Stomach (tissue), 19 donors: ENCODE results near the gene FAM3B. TPM values are rescaled to one million over a fixed set of nuclear protein-coding genes. Genes with fewer than 3 reads are reported as not detected.

Source experiments
- DNase-seq, 2 donors: peaks; one replicate each; pipeline versions ENCODE4 v3.0.0 to v3.0.0-alpha.2; 2013 to 2019
- H3K27ac ChIP-seq, 5 donors: fragments of 200-600 bp in 4 of 5; sonication (generic) in 4 of 5; one replicate each; pipeline ENCODE4 v1.5.1; 2013 to 2019; ENCODE audit warnings: mild to moderate bottlenecking in 1 of 5, moderate library complexity in 1 of 5
- H3K27me3 ChIP-seq, 3 donors: fragments of 200-600 bp; sonication (generic); one replicate each; pipeline ENCODE4 v1.5.1; 2017 to 2019; ENCODE audit warnings: mixed run types in 1 of 3
- H3K36me3 ChIP-seq, 4 donors: fragments of 200-600 bp; sonication (generic); 1 replicate in 3 of 4; 2 replicates in 1 of 4; pipeline ENCODE4 v1.5.1; 2016 to 2019
- H3K4me1 ChIP-seq, 4 donors: fragments of 200-600 bp; sonication (generic); one replicate each; pipeline ENCODE4 v1.5.1; 2016 to 2019
- H3K4me3 ChIP-seq, 4 donors: fragments of 200-600 bp; sonication (generic) in 3 of 4; one replicate each; pipeline ENCODE4 v1.5.1; 2016 to 2019; ENCODE audit warnings: mild to moderate bottlenecking in 1 of 4
- H3K9me3 ChIP-seq, 4 donors: fragments of 200-600 bp; sonication (generic); one replicate each; pipeline ENCODE4 v1.5.1; 2016 to 2019
- EP300 ChIP-seq: sonication (generic); formaldehyde crosslinking; IDR thresholded peaks from one replicate; pipeline ENCODE4 v1.6.1; 2017; ENCODE audit warnings: antibody characterized with exemption
- POLR2A ChIP-seq, 4 donors: fragments of 450-650 bp; IDR thresholded peaks; one replicate each; pipeline ENCODE4 v1.6.1; 2016; ENCODE audit warnings: antibody characterized with exemption in 4 of 4, control low read depth in 2 of 4, mild to moderate bottlenecking in 1 of 4, moderate library complexity in 1 of 4
- POLR2AphosphoS5 ChIP-seq, 3 donors: sonication (generic); formaldehyde crosslinking; IDR thresholded peaks; one replicate each; pipeline ENCODE4 v1.6.1; 2016; ENCODE audit warnings: antibody characterized with exemption in 3 of 3
- WGBS, 5 donors: extraction: QIAGEN DNeasy Blood & Tissue Kit in 3 of 5; methylation state at CpG; one replicate each; pipeline versions ENCODE4 v1.1.5 to v1.1.7; 2013 to 2018; 5-methylcytosine and 5-hydroxymethylcytosine counted together
- intact Hi-C: fragments of 100-400 bp; cut with DNase I; formaldehyde crosslinking; loops from one replicate; pipeline ENCODE4 v1.15.1; 2023; ENCODE audit warnings: low total_unique reads
- long read RNA-seq, 10 donors: transcript quantifications; one replicate each; lab custom pipeline, GENCODE V29; 2026
- polyA plus RNA-seq, 3 donors: library from polyadenylated mRNA; stranded (reverse); fragments of 200-250 nt; gene quantifications; one replicate each; pipeline ENCODE4 v1.2.3, GENCODE V29; 2013
- total RNA-seq, 5 donors: library from RNA; depleted of rRNA; stranded (reverse); fragments of >200 nt; gene quantifications; one replicate each; pipeline versions ENCODE4 v1.1.0 to v1.2.3, GENCODE V29; 2014 to 2016
- TF ChIP-seq, protein P1 (sequence below), 7 experiments: fragments of 450-650 bp in 4 of 7; fragments of 200-600 bp in 3 of 7; sonication (generic) in 3 of 7; IDR thresholded peaks; one replicate each; pipeline ENCODE4 v1.5.1; 2016 to 2019; ENCODE audit warnings: antibody characterized with exemption in 7 of 7, control low read depth in 2 of 7, mild to moderate bottlenecking in 1 of 7
- donor health status: healthy with polysubstance abuse.
- donor health status: Bipolar disorder and iron deficiency.
- donor health status: healthy.

Gene FAM3B
- total RNA-seq = 10 to 100 TPM in 4 of 5 donors, not detected in 1; 12.3 to 95.3 (median 54.8) TPM
- 100 to 1,000 TPM in 1 of 3 donors, 10 to 100 TPM in 2; 40.6 to 103 (median 98.7) TPM for polyA plus RNA-seq
- long read RNA-seq, donor 1, transcript FAM3B-201 (8 exons, 1,088 nt) = major isoform, 7 of 19 reads
- long read RNA-seq, donor 1, partial matches to known transcripts = 11 of 19 reads
- long read RNA-seq, donor 1, other reads (novel, unspliced or antisense) = 0 of 19 reads
- long read RNA-seq, donor 2, transcript FAM3B-201 (8 exons, 1,088 nt) = major isoform, 6 of 6 reads
- long read RNA-seq, donor 2, partial matches to known transcripts = 0 of 6 reads
- long read RNA-seq, donor 2, other reads (novel, unspliced or antisense) = 0 of 6 reads
- long read RNA-seq, donor 3, transcript FAM3B-201 (8 exons, 1,088 nt) = major isoform, 17 of 26 reads
- long read RNA-seq, donor 3, partial matches to known transcripts = 7 of 26 reads
- long read RNA-seq, donor 3, other reads (novel, unspliced or antisense) = 0 of 26 reads
- long read RNA-seq, donor 4, partial matches to known transcripts = 0 of 3 reads
- long read RNA-seq, donor 4, other reads (novel, unspliced or antisense) = 0 of 3 reads
- long read RNA-seq, donor 5, transcript FAM3B-201 (8 exons, 1,088 nt) = major isoform, 10 of 12 reads
- long read RNA-seq, donor 5, partial matches to known transcripts = 0 of 12 reads
- long read RNA-seq, donor 5, other reads (novel, unspliced or antisense) = 0 of 12 reads
- long read RNA-seq, donor 6, transcript FAM3B-201 (8 exons, 1,088 nt) = major isoform, 62 of 93 reads
- long read RNA-seq, donor 6, transcript FAM3B-203 (7 exons, 864 nt) = minor isoform, 5 of 93 reads
- long read RNA-seq, donor 6, partial matches to known transcripts = 24 of 93 reads
- long read RNA-seq, donor 6, other reads (novel, unspliced or antisense) = 0 of 93 reads
- long read RNA-seq, donor 7, transcript FAM3B-201 (8 exons, 1,088 nt) = major isoform, 23 of 30 reads
- long read RNA-seq, donor 7, partial matches to known transcripts = 6 of 30 reads
- long read RNA-seq, donor 7, other reads (novel, unspliced or antisense) = 0 of 30 reads
- long read RNA-seq, donor 8, transcript FAM3B-201 (8 exons, 1,088 nt) = major isoform, 16 of 35 reads
- long read RNA-seq, donor 8, partial matches to known transcripts = 16 of 35 reads
- long read RNA-seq, donor 8, other reads (novel, unspliced or antisense) = 0 of 35 reads
- long read RNA-seq, donor 9, transcript FAM3B-201 (8 exons, 1,088 nt) = major isoform, 14 of 68 reads
- long read RNA-seq, donor 9, partial matches to known transcripts = 51 of 68 reads
- long read RNA-seq, donor 9, other reads (novel, unspliced or antisense) = 0 of 68 reads
- long read RNA-seq, donor 10, partial matches to known transcripts = 0 of 1 reads
- long read RNA-seq, donor 10, other reads (novel, unspliced or antisense) = 0 of 1 reads

- intact Hi-C loops = no loop called here
- no peaks in the 10 kb centered on the region for H3K36me3 ChIP-seq
- peaks cover 0 to 25% (median 15%) of the 10 kb centered on the region in 3 donors for H3K27me3 ChIP-seq
- peak within 1 kb of the TSS; percentile 43 to 59 (median 51) for H3K4me3 ChIP-seq
- TF ChIP-seq POLR2A (IDR thresholded peaks at IDR 0.05) (peak in 1 of 4 donors; percentile 36), POLR2AphosphoS5 (IDR thresholded peaks at IDR 0.05) (peak in 1 of 3 donors; percentile 77), EP300 (no peak)
- H3K4me1 ChIP-seq = peaks cover 23 to 27% (median 23%) of the 10 kb centered on the region in 4 donors
- 4 to 8% (median 6%) methylated on average over 23 to 55 of the region's 55 CpGs for WGBS, 5 donors
- H3K9me3 ChIP-seq = no peaks in the 10 kb centered on the region
- peak; percentile 84 to 88 for DNase-seq
- H3K27ac ChIP-seq = peak within 1 kb of the TSS; percentile 75 to 88 (median 86)
Measured at GRCh38 chr21:41316200-41317062, at the start of gene FAM3B. Gene FAM3B, plus strand, starts transcription at chr21:41316801. Its CDS starts 79 bp downstream, at chr21:41316880.

DNA sequence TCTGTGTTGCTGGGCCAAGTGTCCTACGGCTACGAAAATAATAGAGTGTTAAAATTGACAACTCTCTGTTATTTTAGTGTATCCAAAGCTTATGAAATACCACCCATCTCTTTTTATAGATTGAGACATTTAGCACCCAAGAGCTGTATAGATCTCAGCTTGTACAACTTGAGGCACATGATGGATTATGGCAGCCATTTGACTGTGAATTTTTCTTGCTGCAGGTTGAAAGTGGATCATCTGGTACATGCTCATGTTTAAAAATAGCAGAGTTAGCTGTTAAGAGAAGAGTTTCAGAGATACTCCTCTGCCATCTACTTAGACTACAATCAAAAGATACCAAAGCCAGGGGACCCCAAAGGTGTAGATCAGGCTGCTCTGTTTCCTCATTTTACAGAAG, 49.3 kb upstream of the FAM3B start:
- no peak for TF ChIP-seq EP300
- TF ChIP-seq POLR2A (IDR thresholded peaks at IDR 0.05) = no peak
- no peaks in the 10 kb centered on the region for H3K4me1 ChIP-seq
- DNase-seq = no peak
- 90 to 98% (median 95%) methylated on average over 2 of the region's 2 CpGs for WGBS, 5 donors
- no peak overlapping the region for H3K4me3 ChIP-seq
- no peak overlapping the region for H3K27ac ChIP-seq
- H3K27me3 ChIP-seq = no peaks in the 10 kb centered on the region
- peaks cover 0 to 12% (median 5%) of the 10 kb centered on the region in 4 donors for H3K9me3 ChIP-seq
- peaks cover 0 to 35% (median 31%) of the 10 kb centered on the region in 4 donors for H3K36me3 ChIP-seq
- intact Hi-C loops = no loop called here

- no peak for TF ChIP-seq POLR2A (IDR thresholded peaks at IDR 0.05)
- TF ChIP-seq EP300 = no peak
- TF ChIP-seq, protein P1, sequence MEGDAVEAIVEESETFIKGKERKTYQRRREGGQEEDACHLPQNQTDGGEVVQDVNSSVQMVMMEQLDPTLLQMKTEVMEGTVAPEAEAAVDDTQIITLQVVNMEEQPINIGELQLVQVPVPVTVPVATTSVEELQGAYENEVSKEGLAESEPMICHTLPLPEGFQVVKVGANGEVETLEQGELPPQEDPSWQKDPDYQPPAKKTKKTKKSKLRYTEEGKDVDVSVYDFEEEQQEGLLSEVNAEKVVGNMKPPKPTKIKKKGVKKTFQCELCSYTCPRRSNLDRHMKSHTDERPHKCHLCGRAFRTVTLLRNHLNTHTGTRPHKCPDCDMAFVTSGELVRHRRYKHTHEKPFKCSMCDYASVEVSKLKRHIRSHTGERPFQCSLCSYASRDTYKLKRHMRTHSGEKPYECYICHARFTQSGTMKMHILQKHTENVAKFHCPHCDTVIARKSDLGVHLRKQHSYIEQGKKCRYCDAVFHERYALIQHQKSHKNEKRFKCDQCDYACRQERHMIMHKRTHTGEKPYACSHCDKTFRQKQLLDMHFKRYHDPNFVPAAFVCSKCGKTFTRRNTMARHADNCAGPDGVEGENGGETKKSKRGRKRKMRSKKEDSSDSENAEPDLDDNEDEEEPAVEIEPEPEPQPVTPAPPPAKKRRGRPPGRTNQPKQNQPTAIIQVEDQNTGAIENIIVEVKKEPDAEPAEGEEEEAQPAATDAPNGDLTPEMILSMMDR (IDR thresholded peaks at IDR 0.05) = no peak
- TF ChIP-seq POLR2AphosphoS5 (IDR thresholded peaks at IDR 0.05) = no peak
- peaks cover 0 to 40% (median 27%) of the 10 kb centered on the region in 4 donors for H3K36me3 ChIP-seq
- DNase-seq = no peak
- H3K4me1 ChIP-seq = no peaks in the 10 kb centered on the region
- H3K27me3 ChIP-seq = no peaks in the 10 kb centered on the region
- 27 to 49% (median 35%) methylated on average over 1 of the region's 1 CpG for WGBS, 5 donors
- peaks cover 0 to 13% (median 6%) of the 10 kb centered on the region in 4 donors for H3K9me3 ChIP-seq
- no peak overlapping the region for H3K4me3 ChIP-seq
- H3K27ac ChIP-seq = no peak overlapping the region
- intact Hi-C loops = no loop called here
Measured at GRCh38 chr21:41269535-41269934, 47.1 kb upstream of the FAM3B start.

DNA sequence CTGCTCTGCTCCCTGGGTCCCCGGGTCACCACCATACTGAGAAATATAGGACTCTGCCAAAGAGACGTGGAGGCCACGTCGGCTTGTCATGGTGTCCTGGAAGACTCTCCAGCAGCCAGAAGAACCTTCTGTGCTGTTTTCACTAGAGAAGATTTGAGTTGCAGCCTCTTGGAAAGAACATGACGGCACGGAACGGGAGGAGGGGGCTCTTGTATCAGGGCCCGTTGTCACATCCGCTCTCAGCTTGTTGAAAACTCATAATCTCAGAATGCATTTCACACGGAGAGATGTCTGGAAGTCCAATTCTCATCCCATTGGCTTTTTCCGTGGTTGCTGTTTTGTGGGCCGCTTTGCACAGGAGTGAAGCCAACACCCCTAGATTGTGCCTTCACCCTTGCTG, 39.4 kb upstream of the FAM3B start:
- Histone ChIP-seq H3K4me3 (no peak overlapping the region), H3K36me3 (peaks cover 5 to 38% (median 35%) of the 10 kb centered on the region in 4 donors), H3K9me3 (peaks cover 0 to 5% (median under 1%) of the 10 kb centered on the region in 4 donors), H3K4me1 (peaks cover 0 to 5% (median 0%) of the 10 kb centered on the region in 4 donors), H3K27me3 (no peaks in the 10 kb centered on the region), H3K27ac (no peak overlapping the region)
- intact Hi-C loops = no loop called here
- 82 to 89% (median 86%) methylated on average over 12 of the region's 12 CpGs for WGBS, 5 donors
- TF ChIP-seq POLR2AphosphoS5 (IDR thresholded peaks at IDR 0.05) (no peak), POLR2A (IDR thresholded peaks at IDR 0.05) (no peak), EP300 (no peak)
- TF ChIP-seq, protein P1 (IDR thresholded peaks at IDR 0.05) = no peak
- no peak for DNase-seq
